Osteoblast (primary cell): Measurements from ENCODE around the gene CARD14. TPM values are rescaled to one million over a fixed set of nuclear protein-coding genes. Genes with fewer than 3 reads are reported as not detected.

Experiments used
- DNase-seq: peaks from one replicate; pipeline ENCODE4 v3.0.0; 2011; ENCODE audit warnings: low spot score, mixed read lengths; ENCODE audit not compliant: insufficient read length; ENCODE audit errors: missing footprints
- H2AFZ ChIP-seq: 2 replicates; pipeline ENCODE4 v1.6.0; 2011; ENCODE audit warnings: mild to moderate bottlenecking, low read length
- H3K27ac ChIP-seq: 2 replicates; pipeline ENCODE4 v1.5.1; 2011; ENCODE audit warnings: mild to moderate bottlenecking, low read depth, low read length, moderate library complexity
- H3K27me3 ChIP-seq: 2 replicates; pipeline ENCODE4 v1.6.0; 2012; ENCODE audit warnings: mild to moderate bottlenecking, control low read depth, inconsistent platforms, low read length, moderate library complexity; ENCODE audit not compliant: insufficient read depth
- H3K36me3 ChIP-seq: 2 replicates; pipeline ENCODE4 v1.5.1; 2011; ENCODE audit warnings: mild to moderate bottlenecking, low read length, control low read depth, moderate library complexity; ENCODE audit not compliant: insufficient read depth
- H3K4me1 ChIP-seq: 2 replicates; pipeline ENCODE4 v1.5.1; 2011; ENCODE audit warnings: mild to moderate bottlenecking, low read length, control low read depth, moderate library complexity; ENCODE audit not compliant: insufficient read depth
- H3K4me2 ChIP-seq: 2 replicates; pipeline ENCODE4 v1.6.0; 2011; ENCODE audit warnings: mild to moderate bottlenecking, low read length; ENCODE audit not compliant: insufficient read depth
- H3K4me3 ChIP-seq: fragments of 200-600 bp; sonication (generic); 3 replicates; pipeline ENCODE4 v1.5.1; 2012; ENCODE audit warnings: mild to moderate bottlenecking, low read length, inconsistent platforms; ENCODE audit not compliant: insufficient read depth
- H3K79me2 ChIP-seq: 2 replicates; pipeline ENCODE4 v1.6.0; 2012; ENCODE audit warnings: mild to moderate bottlenecking, low read length, control low read depth, inconsistent platforms; ENCODE audit not compliant: insufficient read depth
- H3K9me3 ChIP-seq: 2 replicates; pipeline ENCODE4 v1.5.1; 2011; ENCODE audit warnings: low read depth, low read length, control low read depth
- H4K20me1 ChIP-seq: 2 replicates; pipeline ENCODE4 v1.6.0; 2012; ENCODE audit warnings: mild to moderate bottlenecking, low read length, control low read depth; ENCODE audit not compliant: insufficient read depth
- CTCF ChIP-seq: IDR thresholded peaks from 2 replicates; pipeline ENCODE4 v1.5.1; 2011; ENCODE audit warnings: mild to moderate bottlenecking, low read depth, low read length, moderate library complexity; ENCODE audit errors: extremely low read depth
- total RNA-seq: library from RNA; depleted of rRNA; stranded (reverse); fragments of >200 nt; gene quantifications from 2 replicates; pipeline ENCODE4 v1.2.3, GENCODE V29; 2012

Gene CARD14
- total RNA-seq, 1 donor = not detected

- DNase-seq = peak; percentile 35
- H3K36me3 ChIP-seq = peaks cover 10% of the 10 kb centered on the region
- H3K27ac ChIP-seq = no peak overlapping the region
- no peaks in the 10 kb centered on the region for H3K27me3 ChIP-seq
- H3K4me2 ChIP-seq = no peak overlapping the region
- no peak overlapping the region for H2AFZ ChIP-seq
- TF ChIP-seq CTCF = no peak
- H3K4me3 ChIP-seq = no peak overlapping the region
- no peaks in the 10 kb centered on the region for H3K79me2 ChIP-seq
- H4K20me1 ChIP-seq = peaks cover 5% of the 10 kb centered on the region
- H3K9me3 ChIP-seq = no peaks in the 10 kb centered on the region
- H3K4me1 ChIP-seq = no peaks in the 10 kb centered on the region
Observed at GRCh38 chr17:80227666-80228065, 57.8 kb downstream of the CARD14 start.

- no peak for TF ChIP-seq CTCF
- H4K20me1 ChIP-seq = no peaks in the 10 kb centered on the region
- no peaks in the 10 kb centered on the region for H3K79me2 ChIP-seq
- H2AFZ ChIP-seq = no peak overlapping the region
- no peak overlapping the region for H3K27ac ChIP-seq
- H3K27me3 ChIP-seq = no peaks in the 10 kb centered on the region
- no peak for DNase-seq
- H3K4me2 ChIP-seq = no peak overlapping the region
- peaks cover 15% of the 10 kb centered on the region for H3K36me3 ChIP-seq
- no peaks in the 10 kb centered on the region for H3K9me3 ChIP-seq
- no peak overlapping the region for H3K4me3 ChIP-seq
- no peaks in the 10 kb centered on the region for H3K4me1 ChIP-seq
Observed at GRCh38 chr17:80228477-80228876, 58.6 kb downstream of the CARD14 start.

GRCh38 chr17:80229011-80229410 is 59.2 kb downstream of the CARD14 start:
- no peak overlapping the region for H2AFZ ChIP-seq
- no peaks in the 10 kb centered on the region for H3K9me3 ChIP-seq
- TF ChIP-seq CTCF = no peak
- H3K4me1 ChIP-seq = no peaks in the 10 kb centered on the region
- no peaks in the 10 kb centered on the region for H3K79me2 ChIP-seq
- H4K20me1 ChIP-seq = no peaks in the 10 kb centered on the region
- peak; percentile 83 for DNase-seq
- no peak overlapping the region for H3K27ac ChIP-seq
- H3K27me3 ChIP-seq = no peaks in the 10 kb centered on the region
- H3K36me3 ChIP-seq = peaks cover 19% of the 10 kb centered on the region
- no peak overlapping the region for H3K4me2 ChIP-seq
- no peak overlapping the region for H3K4me3 ChIP-seq

GRCh38 chr17:80232438-80232837 is 62.6 kb downstream of the CARD14 start:
- TF ChIP-seq CTCF = no peak
- H3K9me3 ChIP-seq = no peaks in the 10 kb centered on the region
- no peak overlapping the region for H2AFZ ChIP-seq
- H3K4me2 ChIP-seq = no peak overlapping the region
- H3K36me3 ChIP-seq = peaks cover 19% of the 10 kb centered on the region
- H3K79me2 ChIP-seq = no peaks in the 10 kb centered on the region
- H3K4me1 ChIP-seq = no peaks in the 10 kb centered on the region
- H3K4me3 ChIP-seq = no peak overlapping the region
- H4K20me1 ChIP-seq = no peaks in the 10 kb centered on the region
- H3K27ac ChIP-seq = no peak overlapping the region
- no peak for DNase-seq
- H3K27me3 ChIP-seq = no peaks in the 10 kb centered on the region
